Measurements from ENCODE around the gene MATK. TPM values are rescaled to one million over a fixed set of nuclear protein-coding genes. Genes with fewer than 3 reads are reported as not detected.

The MATK gene
- total RNA-seq, 5 donors from 2014 or later (not counting 1 experiment from before 2014, with no cell fraction given), result 9.2 to 41.4 (median 20.6) TPM

- ChIA-PET CTCF (no interaction called here), POLR2A (no interaction called here)
- Mint-ChIP-seq H3K27me3 (no peaks in the 10 kb centered on the region), H3K27ac (peak overlapping the region in 1 of 2 donors; percentile 68), H3K9me3 (peaks cover 6 to 17% (median 16%) of the 10 kb centered on the region in 3 donors), H3K4me1 (peaks cover 6 to 36% (median 23%) of the 10 kb centered on the region in 3 donors), H3K36me3 (peaks cover 17% of the 10 kb centered on the region), H3K4me3 (peak overlapping the region; percentile 71 to 80 (median 79))
- Histone ChIP-seq H3K36me3 (ENCODE audit: control insufficient read depth in 2 of 2, extremely low read depth in 1 of 2, insufficient read depth in 1 of 2, low read length in 1 of 2) (peaks cover 8 to 16% of the 10 kb centered on the region in 2 donors), H3K4me1 (ENCODE audit: control insufficient read depth in 1 of 2, extremely low read depth in 1 of 2, insufficient read depth in 2 of 2, low read length in 2 of 2) (peaks cover 6 to 49% of the 10 kb centered on the region in 2 experiments), H3K27me3 (replicated peaks in 1 of 2; ENCODE audit: control insufficient read depth in 2 of 2, extremely low read depth in 1 of 2, insufficient read depth in 2 of 2, low read length in 1 of 2) (peaks cover 0 to 6% of the 10 kb centered on the region in 2 experiments), H3K9me3 (peaks cover 3% of the 10 kb centered on the region), H3K27ac (ENCODE audit: low read length) (peak overlapping the region; percentile 26), H3K4me3 (ENCODE audit: control insufficient read depth in 1 of 2, extremely low read depth in 1 of 2, low read length in 1 of 2) (peak overlapping the region; percentile 53 to 83)
- no peak for DNase-seq
- ATAC-seq (replicated peaks in 1 of 4), result no peak
- 40% methylated on average over 20 of the region's 25 CpGs for WGBS (ENCODE audit: insufficient coverage)
These were observed 1.4 kb downstream of the MATK start for GRCh38 chr19:3784607-3785450.

DNA sequence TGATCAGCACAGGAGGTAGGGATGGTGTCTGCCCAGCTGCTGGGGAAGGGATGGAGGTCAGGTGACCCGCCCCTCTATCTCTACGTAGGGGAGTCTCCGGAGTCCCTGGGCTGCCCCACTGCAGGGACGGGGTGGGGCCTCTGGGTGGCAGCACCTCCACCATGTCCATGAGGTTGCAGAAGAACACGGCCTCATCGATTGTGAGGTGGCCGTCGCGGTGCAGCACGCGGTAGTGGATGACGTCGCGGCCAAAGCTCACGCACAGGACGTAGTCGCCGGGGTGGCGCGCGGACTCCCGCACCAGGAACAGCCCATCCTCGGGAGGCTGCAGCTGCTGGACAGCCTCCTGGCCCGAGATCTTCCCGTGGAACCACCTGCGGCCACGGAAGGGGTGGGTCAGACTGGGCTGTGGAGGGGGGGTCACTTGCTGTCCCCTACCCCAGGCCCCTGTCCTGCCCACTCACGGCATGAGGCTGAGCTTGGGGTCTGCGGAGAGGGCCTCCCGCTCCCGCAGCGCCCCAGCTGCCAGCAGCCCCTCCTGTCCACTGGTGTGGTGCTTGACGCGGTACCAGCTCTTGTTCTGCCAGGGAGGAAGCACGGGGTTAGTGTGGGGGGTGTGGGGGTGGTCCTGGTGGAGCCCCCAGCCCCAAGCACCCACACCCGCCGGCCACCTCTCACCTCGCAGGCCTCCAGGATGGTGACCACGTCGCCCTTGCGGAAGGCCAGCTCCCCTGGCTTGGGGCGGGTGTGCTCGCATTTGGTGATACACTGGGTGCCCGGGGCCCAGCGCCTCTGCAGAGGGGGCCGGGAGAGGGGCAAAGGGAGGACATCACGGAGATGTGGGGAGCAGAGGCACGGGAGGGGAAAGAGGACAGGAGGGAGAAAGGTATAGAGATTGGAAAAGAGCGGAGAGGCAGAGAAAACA lies 2.3 kb downstream of the MATK start:
- peaks cover 6 to 40% of the 10 kb centered on the region in 2 experiments for H3K4me1 ChIP-seq (ENCODE audit: control insufficient read depth in 1 of 2, extremely low read depth in 1 of 2, insufficient read depth in 2 of 2, low read length in 2 of 2)
- Mint-ChIP-seq H3K9me3 (peaks cover 6 to 17% (median 16%) of the 10 kb centered on the region in 3 donors), H3K4me1 (peaks cover 6 to 31% (median 18%) of the 10 kb centered on the region in 3 donors), H3K27me3 (no peaks in the 10 kb centered on the region), H3K27ac (peak overlapping the region in 1 of 2 donors; percentile 28), H3K36me3 (peaks cover 17% of the 10 kb centered on the region), H3K4me3 (peak overlapping the region; percentile 63 to 80 (median 79))
- DNase-seq (peak in 25 of 35 experiments; percentile 21 to 62 (median 44)), ATAC-seq (replicated peaks in 1 of 4) (peak in 1 of 4 experiments; percentile 55)
- CTCF ChIA-PET, result interaction anchor here in 1 of 2 donors (1.1 kb wide), 1 partner anchor 38 kb away, joined by 3 read pairs; no protein-coding TSS in a partner anchor
- H3K4me3 ChIP-seq (ENCODE audit: control insufficient read depth in 1 of 2, extremely low read depth in 1 of 2, low read length in 1 of 2), result no peak overlapping the region
- POLR2A ChIA-PET, result no interaction called here
- no peak overlapping the region for H3K27ac ChIP-seq (ENCODE audit: low read length)
- H3K9me3 ChIP-seq, result peaks cover 3% of the 10 kb centered on the region
- peaks cover 0 to 6% of the 10 kb centered on the region in 2 experiments for H3K27me3 ChIP-seq (replicated peaks in 1 of 2; ENCODE audit: control insufficient read depth in 2 of 2, extremely low read depth in 1 of 2, insufficient read depth in 2 of 2, low read length in 1 of 2)
- H3K36me3 ChIP-seq (ENCODE audit: control insufficient read depth in 2 of 2, extremely low read depth in 1 of 2, insufficient read depth in 1 of 2, low read length in 1 of 2), result peaks cover 8 to 16% of the 10 kb centered on the region in 2 donors
- WGBS (ENCODE audit: insufficient coverage), result 90% methylated on average over 28 of the region's 49 CpGs

GRCh38 chr19:3782903-3783302 lies 3.3 kb downstream of the MATK start:
- Mint-ChIP-seq H3K27ac (no peak overlapping the region), H3K27me3 (no peaks in the 10 kb centered on the region), H3K4me3 (no peak overlapping the region), H3K36me3 (peaks cover 17% of the 10 kb centered on the region), H3K4me1 (peaks cover 6 to 30% (median 17%) of the 10 kb centered on the region in 3 donors), H3K9me3 (peaks cover 6 to 17% (median 16%) of the 10 kb centered on the region in 3 donors)
- ATAC-seq (replicated peaks in 1 of 4) (no peak), DNase-seq (no peak)
- H3K36me3 ChIP-seq (ENCODE audit: control insufficient read depth in 2 of 2, extremely low read depth in 1 of 2, insufficient read depth in 1 of 2, low read length in 1 of 2), result peaks cover 8 to 16% of the 10 kb centered on the region in 2 donors
- H3K9me3 ChIP-seq, result peaks cover 3% of the 10 kb centered on the region
- 85% methylated on average over 8 of the region's 13 CpGs for WGBS (ENCODE audit: insufficient coverage)
- H3K27me3 ChIP-seq (replicated peaks in 1 of 2; ENCODE audit: control insufficient read depth in 2 of 2, extremely low read depth in 1 of 2, insufficient read depth in 2 of 2, low read length in 1 of 2), result peaks cover 0 to 6% of the 10 kb centered on the region in 2 experiments
- H3K4me3 ChIP-seq (ENCODE audit: control insufficient read depth in 1 of 2, extremely low read depth in 1 of 2, low read length in 1 of 2), result no peak overlapping the region
- ChIA-PET POLR2A (no interaction called here), CTCF (interaction anchor here in 1 of 2 donors (1.1 kb wide), 1 partner anchor 39 kb away, joined by 3 read pairs; no protein-coding TSS in a partner anchor)
- peaks cover 6 to 32% of the 10 kb centered on the region in 2 experiments for H3K4me1 ChIP-seq (ENCODE audit: control insufficient read depth in 1 of 2, extremely low read depth in 1 of 2, insufficient read depth in 2 of 2, low read length in 2 of 2)
- no peak overlapping the region for H3K27ac ChIP-seq (ENCODE audit: low read length)

- Histone ChIP-seq H3K36me3 (ENCODE audit: control insufficient read depth in 2 of 2, extremely low read depth in 1 of 2, insufficient read depth in 1 of 2, low read length in 1 of 2) (peaks cover 8 to 16% of the 10 kb centered on the region in 2 donors), H3K27me3 (replicated peaks in 1 of 2; ENCODE audit: control insufficient read depth in 2 of 2, extremely low read depth in 1 of 2, insufficient read depth in 2 of 2, low read length in 1 of 2) (peaks cover 0 to 6% of the 10 kb centered on the region in 2 experiments), H3K27ac (ENCODE audit: low read length) (no peak overlapping the region), H3K4me1 (ENCODE audit: control insufficient read depth in 1 of 2, extremely low read depth in 1 of 2, insufficient read depth in 2 of 2, low read length in 2 of 2) (peaks cover 6 to 32% of the 10 kb centered on the region in 2 experiments), H3K4me3 (ENCODE audit: control insufficient read depth in 1 of 2, extremely low read depth in 1 of 2, low read length in 1 of 2) (no peak overlapping the region), H3K9me3 (peaks cover 3% of the 10 kb centered on the region)
- H3K27me3 Mint-ChIP-seq, result no peaks in the 10 kb centered on the region
- H3K27ac Mint-ChIP-seq, result peak overlapping the region; percentile 23 to 48
- CTCF ChIA-PET, result no interaction called here
- POLR2A ChIA-PET, result interaction anchor here in 1 of 2 donors (0.6 kb wide), 1 partner anchor 1754 kb away, joined by 4 read pairs; no protein-coding TSS in a partner anchor
- H3K36me3 Mint-ChIP-seq, result peaks cover 17% of the 10 kb centered on the region
- DNase-seq (no peak), ATAC-seq (replicated peaks in 1 of 4) (no peak)
- peaks cover 6 to 17% (median 16%) of the 10 kb centered on the region in 3 donors for H3K9me3 Mint-ChIP-seq
- peak overlapping the region in 1 of 3 donors; percentile 32 for H3K4me3 Mint-ChIP-seq
- WGBS (ENCODE audit: insufficient coverage), result 94% methylated on average over 1 of the region's 1 CpG
- peaks cover 6 to 28% (median 17%) of the 10 kb centered on the region in 3 donors for H3K4me1 Mint-ChIP-seq
These were observed 3.9 kb downstream of the MATK start for GRCh38 chr19:3782330-3782729.

- Histone ChIP-seq H3K36me3 (ENCODE audit: control insufficient read depth in 2 of 2, extremely low read depth in 1 of 2, insufficient read depth in 1 of 2, low read length in 1 of 2) (peaks cover 8 to 16% of the 10 kb centered on the region in 2 donors), H3K4me1 (ENCODE audit: control insufficient read depth in 1 of 2, extremely low read depth in 1 of 2, insufficient read depth in 2 of 2, low read length in 2 of 2) (peaks cover 3 to 27% of the 10 kb centered on the region in 2 experiments), H3K4me3 (ENCODE audit: control insufficient read depth in 1 of 2, extremely low read depth in 1 of 2, low read length in 1 of 2) (no peak overlapping the region), H3K9me3 (peaks cover 3% of the 10 kb centered on the region), H3K27ac (ENCODE audit: low read length) (no peak overlapping the region), H3K27me3 (replicated peaks in 1 of 2; ENCODE audit: control insufficient read depth in 2 of 2, extremely low read depth in 1 of 2, insufficient read depth in 2 of 2, low read length in 1 of 2) (peaks cover 0 to 6% of the 10 kb centered on the region in 2 experiments)
- H3K36me3 Mint-ChIP-seq, result peaks cover 17% of the 10 kb centered on the region
- WGBS (ENCODE audit: insufficient coverage), result no CpG with 5 or more reads among the region's 2 CpGs
- no peak overlapping the region for H3K27ac Mint-ChIP-seq
- no peaks in the 10 kb centered on the region for H3K27me3 Mint-ChIP-seq
- H3K4me3 Mint-ChIP-seq, result no peak overlapping the region
- H3K4me1 Mint-ChIP-seq, result peaks cover 6 to 23% (median 15%) of the 10 kb centered on the region in 3 donors
- CTCF ChIA-PET, result no interaction called here
- ATAC-seq (replicated peaks in 1 of 4) (no peak), DNase-seq (no peak)
- POLR2A ChIA-PET, result interaction anchor here in 1 of 2 donors (0.6 kb wide), 1 partner anchor 1755 kb away, joined by 4 read pairs; no protein-coding TSS in a partner anchor
- peaks cover 6 to 17% (median 16%) of the 10 kb centered on the region in 3 donors for H3K9me3 Mint-ChIP-seq
These were observed 4.6 kb downstream of the MATK start for GRCh38 chr19:3781603-3782002.

Data from T-cell (primary cell).